ENCODE results near the gene SLC16A3.

Gene SLC16A3

DNA sequence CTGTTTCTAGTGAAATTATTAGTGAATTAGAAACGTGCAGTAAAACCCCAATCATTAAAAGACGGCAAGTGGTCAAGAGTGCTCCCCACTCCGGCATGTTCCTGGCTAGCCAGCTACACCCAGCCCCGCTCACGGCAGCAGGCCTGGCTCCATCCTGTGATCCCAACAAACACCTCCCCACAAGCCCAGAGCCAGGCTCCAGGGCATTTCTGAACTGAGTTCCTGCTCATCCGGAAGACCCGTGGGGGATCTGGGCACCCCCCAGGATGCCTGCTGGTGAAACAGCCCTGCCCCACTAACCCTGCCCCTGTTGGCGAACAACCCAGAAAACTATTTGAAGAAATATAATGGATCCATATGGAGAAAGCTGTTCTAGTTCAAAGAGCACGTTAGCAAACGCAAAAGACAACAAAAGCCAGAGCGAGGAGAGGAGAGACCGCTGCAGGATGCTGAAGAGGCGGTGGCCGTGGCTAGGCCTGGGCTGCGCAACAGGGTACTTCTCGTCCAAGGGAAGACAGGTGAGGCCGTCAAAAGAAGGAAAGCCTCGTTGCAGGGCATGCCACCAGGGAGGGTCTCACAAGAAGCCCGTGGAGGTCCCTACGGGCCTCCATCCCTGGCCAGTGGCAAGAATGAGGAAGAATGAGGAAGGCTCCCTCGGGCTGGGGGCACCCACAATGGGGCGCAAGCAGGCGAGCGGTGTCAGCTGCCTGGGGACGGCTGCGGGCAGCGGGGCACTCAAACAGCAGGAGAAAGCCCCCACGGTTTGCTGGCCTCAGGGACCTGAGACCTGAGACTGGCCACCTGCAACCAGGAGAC lies 19.2 kb downstream of the SLC16A3 start:
- H3K9me3 ChIP-seq (ENCODE audit: control insufficient read depth, insufficient read depth, low read depth, low read length): no peaks in the 10 kb centered on the region
- peaks cover 54 to 100% of the 10 kb centered on the region in 2 experiments for H3K36me3 ChIP-seq (ENCODE audit: control insufficient read depth in 2 of 2, insufficient read depth in 1 of 2, low read length in 2 of 2)
- H3K4me1 ChIP-seq (ENCODE audit: control insufficient read depth, insufficient read depth, low read length): no peaks in the 10 kb centered on the region
- H3K27ac ChIP-seq (ENCODE audit: extremely low read depth, low read depth, low read length): peak overlapping the region; percentile 16; the same call in 1 of the 2 replicates
- TF ChIP-seq ZNF529 (tag by site-specific recombination; IDR thresholded peaks at IDR 0.05; ENCODE audit: insufficient replicate concordance): no peak
- TF ChIP-seq GLIS1 (tag by site-specific recombination; IDR thresholded peaks at IDR 0.05): peak; percentile 35; the same call in 1 of the 2 replicates
- ChIA-PET POLR2A (no interaction called here), CTCF (interaction anchor here (0.8 to 3.4 kb wide), 3 partner anchors 12 to 73 kb away, joined by 3 to 15 read pairs (median 4); no protein-coding TSS in a partner anchor)
- H3K4me3 ChIP-seq (ENCODE audit: low read depth, low read length): no peak overlapping the region

DNA sequence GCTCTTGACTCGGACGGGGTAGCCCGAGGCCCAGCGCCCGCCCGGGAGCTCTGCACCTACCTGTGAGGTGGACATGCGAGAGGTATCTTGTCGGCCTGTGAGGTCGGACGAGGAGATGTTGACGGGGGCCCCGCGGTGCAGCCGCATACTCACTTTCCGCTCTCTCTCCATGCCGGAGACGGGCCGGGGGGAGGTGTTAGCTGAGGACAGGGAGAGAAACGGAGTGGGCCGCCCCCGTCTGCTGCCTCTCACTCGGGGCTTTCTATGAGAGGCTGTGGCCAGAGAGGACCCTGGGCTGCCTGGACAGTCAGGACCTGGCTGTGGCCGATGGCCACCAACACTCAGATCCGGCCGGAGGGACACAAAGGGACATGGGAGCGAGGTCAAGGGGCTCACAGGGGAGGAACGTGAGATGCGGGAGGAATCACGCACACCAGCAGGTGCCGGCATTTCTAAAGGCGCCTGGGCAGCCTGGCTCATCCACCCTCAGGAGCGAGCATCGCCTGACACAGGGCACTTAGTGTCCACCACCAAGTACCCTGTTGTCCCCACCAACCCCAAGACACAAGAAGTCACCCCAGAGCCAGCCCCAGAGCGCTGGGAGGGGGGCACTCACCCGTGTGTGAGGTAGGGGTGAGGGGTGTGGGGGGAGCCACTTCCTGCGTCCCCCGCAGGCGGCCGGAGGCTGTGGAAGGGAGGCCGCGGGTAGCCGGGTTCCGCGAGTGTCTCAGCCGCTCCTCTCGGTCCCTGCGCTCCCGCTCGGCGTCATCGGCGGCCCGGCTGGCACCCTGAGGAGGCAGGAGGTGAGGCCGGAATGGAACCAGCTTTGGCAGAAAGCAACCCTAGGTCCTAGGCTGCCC lies 20.2 kb downstream of the SLC16A3 start:
- Histone ChIP-seq H3K9me3 (ENCODE audit: control insufficient read depth, insufficient read depth, low read depth, low read length) (no peaks in the 10 kb centered on the region), H3K27ac (ENCODE audit: extremely low read depth, low read depth, low read length) (peak overlapping the region; percentile 16; the same call in 1 of the 2 replicates), H3K4me1 (ENCODE audit: control insufficient read depth, insufficient read depth, low read length) (no peaks in the 10 kb centered on the region), H3K4me3 (ENCODE audit: low read depth, low read length) (no peak overlapping the region), H3K36me3 (ENCODE audit: control insufficient read depth in 2 of 2, insufficient read depth in 1 of 2, low read length in 2 of 2) (peaks cover 52 to 100% of the 10 kb centered on the region in 2 experiments)
- no peak for TF ChIP-seq ZNF777 (tag by site-specific recombination; IDR thresholded peaks at IDR 0.05; ENCODE audit: borderline replicate concordance)
- no peak for TF ChIP-seq ZNF626 (tag by site-specific recombination; IDR thresholded peaks at IDR 0.05)
- no peak for TF ChIP-seq ZNF600 (tag by site-specific recombination; IDR thresholded peaks at IDR 0.05)
- TF ChIP-seq, protein P1, sequence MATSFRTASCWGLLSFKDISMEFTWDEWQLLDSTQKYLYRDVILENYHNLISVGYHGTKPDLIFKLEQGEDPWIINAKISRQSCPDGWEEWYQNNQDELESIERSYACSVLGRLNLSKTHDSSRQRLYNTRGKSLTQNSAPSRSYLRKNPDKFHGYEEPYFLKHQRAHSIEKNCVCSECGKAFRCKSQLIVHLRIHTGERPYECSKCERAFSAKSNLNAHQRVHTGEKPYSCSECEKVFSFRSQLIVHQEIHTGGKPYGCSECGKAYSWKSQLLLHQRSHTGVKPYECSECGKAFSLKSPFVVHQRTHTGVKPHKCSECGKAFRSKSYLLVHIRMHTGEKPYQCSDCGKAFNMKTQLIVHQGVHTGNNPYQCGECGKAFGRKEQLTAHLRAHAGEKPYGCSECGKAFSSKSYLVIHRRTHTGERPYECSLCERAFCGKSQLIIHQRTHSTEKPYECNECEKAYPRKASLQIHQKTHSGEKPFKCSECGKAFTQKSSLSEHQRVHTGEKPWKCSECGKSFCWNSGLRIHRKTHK (tag by site-specific recombination; IDR thresholded peaks at IDR 0.05): no peak
- POLR2A ChIA-PET: no interaction called here
- CTCF ChIA-PET: interaction anchor here (1.4 to 3.4 kb wide), 2 partner anchors 13 to 72 kb away, joined by 4 to 15 read pairs; no protein-coding TSS in a partner anchor

DNA sequence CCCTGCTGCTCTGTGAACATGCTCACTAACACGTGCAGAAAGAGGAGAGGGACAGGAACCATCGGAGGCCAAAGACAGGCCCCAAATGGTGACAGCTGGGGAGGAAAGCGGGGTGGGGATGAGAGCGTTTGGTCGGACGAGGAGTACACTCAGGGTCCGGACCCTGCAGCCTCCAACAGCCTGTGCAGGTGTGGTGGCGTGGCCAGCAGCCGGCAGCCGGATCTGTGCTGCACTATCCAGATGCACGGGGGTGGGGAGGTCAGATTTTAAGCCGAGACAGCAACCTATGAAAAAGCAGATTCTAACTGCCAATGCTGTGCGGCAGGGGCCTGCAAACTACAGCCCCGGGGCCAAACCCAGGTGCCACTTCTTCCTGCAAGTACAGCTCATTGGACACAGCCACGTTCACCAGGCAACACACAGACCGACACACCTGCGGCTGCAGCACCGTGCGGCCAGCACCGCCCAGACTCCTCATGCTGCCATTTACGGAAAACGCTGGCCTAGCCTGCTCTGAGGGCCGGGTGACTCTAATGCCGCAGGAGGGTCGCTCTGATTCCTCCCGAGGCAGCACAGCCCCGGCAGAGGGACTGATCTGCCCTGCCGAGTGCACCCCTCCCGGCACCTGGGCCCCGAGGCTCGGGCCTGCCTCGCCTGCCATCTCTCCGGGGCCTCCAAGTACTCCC lies 21.2 kb downstream of the SLC16A3 start:
- ChIA-PET POLR2A (interaction anchor here (1.0 kb wide), 1 partner anchor 14 kb away, joined by 4 read pairs; no protein-coding TSS in a partner anchor), CTCF (interaction anchor here (0.9 to 3.4 kb wide), 3 partner anchors 12 to 71 kb away, joined by 4 to 15 read pairs (median 4); no protein-coding TSS in a partner anchor)
- no peak for TF ChIP-seq GLIS1 (tag by site-specific recombination; IDR thresholded peaks at IDR 0.05)
- peak; percentile 59; the same call in 1 of the 2 replicates for TF ChIP-seq ZNF600 (tag by site-specific recombination; IDR thresholded peaks at IDR 0.05)
- TF ChIP-seq, protein P2, sequence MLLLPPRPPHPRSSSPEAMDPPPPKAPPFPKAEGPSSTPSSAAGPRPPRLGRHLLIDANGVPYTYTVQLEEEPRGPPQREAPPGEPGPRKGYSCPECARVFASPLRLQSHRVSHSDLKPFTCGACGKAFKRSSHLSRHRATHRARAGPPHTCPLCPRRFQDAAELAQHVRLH (tag by site-specific recombination; IDR thresholded peaks at IDR 0.05): no peak
- Histone ChIP-seq H3K9me3 (ENCODE audit: control insufficient read depth, insufficient read depth, low read depth, low read length) (no peaks in the 10 kb centered on the region), H3K4me1 (ENCODE audit: control insufficient read depth, insufficient read depth, low read length) (no peaks in the 10 kb centered on the region), H3K36me3 (ENCODE audit: control insufficient read depth in 2 of 2, insufficient read depth in 1 of 2, low read length in 2 of 2) (peaks cover 46 to 97% of the 10 kb centered on the region in 2 experiments), H3K27ac (ENCODE audit: extremely low read depth, low read depth, low read length) (0 out of 2 replicates have a peak overlapping the region, but pooled peaks have one; percentile 16), H3K4me3 (ENCODE audit: low read depth, low read length) (no peak overlapping the region)

DNA sequence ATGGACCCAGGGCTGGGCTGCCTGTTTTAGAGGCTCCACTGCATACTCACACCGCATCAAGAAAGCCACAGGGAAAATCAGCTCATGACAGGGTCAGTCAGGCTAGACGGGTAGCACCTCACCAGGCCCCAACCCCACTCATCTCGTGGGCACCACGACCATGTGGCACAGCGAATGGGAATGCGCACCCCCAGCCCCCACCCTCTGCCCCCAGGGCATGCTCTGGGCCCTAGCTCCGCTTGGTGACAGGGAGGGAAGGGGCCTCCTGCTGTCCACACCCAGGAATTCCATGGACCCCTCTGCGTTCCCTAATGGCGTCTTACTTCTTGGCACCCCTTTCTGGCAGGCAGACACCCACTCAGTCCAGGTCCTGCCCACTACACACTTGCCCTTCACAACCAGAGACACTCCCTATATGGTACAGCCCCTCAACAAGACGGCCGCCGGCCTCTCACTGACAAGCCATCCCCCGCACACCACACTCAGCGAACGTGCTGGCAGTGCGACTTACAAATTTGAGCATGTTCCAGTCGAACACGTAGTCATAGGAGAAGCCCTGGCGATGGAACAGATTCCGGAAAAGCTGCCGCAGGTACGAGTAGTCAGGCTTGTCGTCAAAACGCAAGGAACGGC lies 22.1 kb downstream of the SLC16A3 start:
- no peak overlapping the region for H3K4me3 ChIP-seq (ENCODE audit: low read depth, low read length)
- CTCF ChIA-PET: interaction anchor here (0.9 to 3.4 kb wide), 3 partner anchors 13 to 15 kb away, joined by 3 to 15 read pairs (median 4); no protein-coding TSS in a partner anchor
- TF ChIP-seq ZNF292 (tag by site-specific recombination; IDR thresholded peaks at IDR 0.05; ENCODE audit: borderline replicate concordance, low read depth) (no peak), ZNF658 (tag by site-specific recombination; IDR thresholded peaks at IDR 0.05) (no peak), KLF9 (tag by site-specific recombination; IDR thresholded peaks at IDR 0.05; ENCODE audit: low read depth) (no peak), ZNF274 (IDR thresholded peaks at IDR 0.05; ENCODE audit: low read length) (no peak), ZNF274 (tag by site-specific recombination; IDR thresholded peaks at IDR 0.05; ENCODE audit: borderline replicate concordance) (no peak)
- TF ChIP-seq, protein P3, sequence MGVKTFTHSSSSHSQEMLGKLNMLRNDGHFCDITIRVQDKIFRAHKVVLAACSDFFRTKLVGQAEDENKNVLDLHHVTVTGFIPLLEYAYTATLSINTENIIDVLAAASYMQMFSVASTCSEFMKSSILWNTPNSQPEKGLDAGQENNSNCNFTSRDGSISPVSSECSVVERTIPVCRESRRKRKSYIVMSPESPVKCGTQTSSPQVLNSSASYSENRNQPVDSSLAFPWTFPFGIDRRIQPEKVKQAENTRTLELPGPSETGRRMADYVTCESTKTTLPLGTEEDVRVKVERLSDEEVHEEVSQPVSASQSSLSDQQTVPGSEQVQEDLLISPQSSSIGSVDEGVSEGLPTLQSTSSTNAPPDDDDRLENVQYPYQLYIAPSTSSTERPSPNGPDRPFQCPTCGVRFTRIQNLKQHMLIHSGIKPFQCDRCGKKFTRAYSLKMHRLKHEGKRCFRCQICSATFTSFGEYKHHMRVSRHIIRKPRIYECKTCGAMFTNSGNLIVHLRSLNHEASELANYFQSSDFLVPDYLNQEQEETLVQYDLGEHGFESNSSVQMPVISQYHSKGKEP (tag by site-specific recombination; IDR thresholded peaks at IDR 0.05): no peak
- TF ChIP-seq, protein P4, sequence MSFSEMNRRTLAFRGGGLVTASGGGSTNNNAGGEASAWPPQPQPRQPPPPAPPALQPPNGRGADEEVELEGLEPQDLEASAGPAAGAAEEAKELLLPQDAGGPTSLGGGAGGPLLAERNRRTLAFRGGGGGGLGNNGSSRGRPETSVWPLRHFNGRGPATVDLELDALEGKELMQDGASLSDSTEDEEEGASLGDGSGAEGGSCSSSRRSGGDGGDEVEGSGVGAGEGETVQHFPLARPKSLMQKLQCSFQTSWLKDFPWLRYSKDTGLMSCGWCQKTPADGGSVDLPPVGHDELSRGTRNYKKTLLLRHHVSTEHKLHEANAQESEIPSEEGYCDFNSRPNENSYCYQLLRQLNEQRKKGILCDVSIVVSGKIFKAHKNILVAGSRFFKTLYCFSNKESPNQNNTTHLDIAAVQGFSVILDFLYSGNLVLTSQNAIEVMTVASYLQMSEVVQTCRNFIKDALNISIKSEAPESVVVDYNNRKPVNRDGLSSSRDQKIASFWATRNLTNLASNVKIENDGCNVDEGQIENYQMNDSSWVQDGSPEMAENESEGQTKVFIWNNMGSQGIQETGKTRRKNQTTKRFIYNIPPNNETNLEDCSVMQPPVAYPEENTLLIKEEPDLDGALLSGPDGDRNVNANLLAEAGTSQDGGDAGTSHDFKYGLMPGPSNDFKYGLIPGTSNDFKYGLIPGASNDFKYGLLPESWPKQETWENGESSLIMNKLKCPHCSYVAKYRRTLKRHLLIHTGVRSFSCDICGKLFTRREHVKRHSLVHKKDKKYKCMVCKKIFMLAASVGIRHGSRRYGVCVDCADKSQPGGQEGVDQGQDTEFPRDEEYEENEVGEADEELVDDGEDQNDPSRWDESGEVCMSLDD (tag by site-specific recombination; IDR thresholded peaks at IDR 0.05): no peak

More for the DNA sequence above, 22.1 kb downstream of the SLC16A3 start:
- Histone ChIP-seq H3K9me3 (ENCODE audit: control insufficient read depth, insufficient read depth, low read depth, low read length) (no peaks in the 10 kb centered on the region), H3K36me3 (ENCODE audit: control insufficient read depth in 2 of 2, insufficient read depth in 1 of 2, low read length in 2 of 2) (peaks cover 50 to 97% of the 10 kb centered on the region in 2 experiments), H3K27ac (ENCODE audit: extremely low read depth, low read depth, low read length) (no peak overlapping the region), H3K4me1 (ENCODE audit: control insufficient read depth, insufficient read depth, low read length) (no peaks in the 10 kb centered on the region)
- POLR2A ChIA-PET: interaction anchor here (1.0 kb wide), 1 partner anchor 15 kb away, joined by 4 read pairs; no protein-coding TSS in a partner anchor

Data from HEK293 (cell line).